HPDE6-E6E7 (cell line): ENCODE results near the gene LRRC27.
"Not testable (repeated sequence)": the region's sequence is repeated elsewhere in the genome, so short reads cannot be mapped to it uniquely, and the experiment has no call there.

Experiments
- DNase-seq: peaks from one replicate; pipeline ENCODE4 v3.0.0; 2011; ENCODE audit warnings: missing footprints; ENCODE audit errors: extremely low spot score

The LRRC27 gene

DNA sequence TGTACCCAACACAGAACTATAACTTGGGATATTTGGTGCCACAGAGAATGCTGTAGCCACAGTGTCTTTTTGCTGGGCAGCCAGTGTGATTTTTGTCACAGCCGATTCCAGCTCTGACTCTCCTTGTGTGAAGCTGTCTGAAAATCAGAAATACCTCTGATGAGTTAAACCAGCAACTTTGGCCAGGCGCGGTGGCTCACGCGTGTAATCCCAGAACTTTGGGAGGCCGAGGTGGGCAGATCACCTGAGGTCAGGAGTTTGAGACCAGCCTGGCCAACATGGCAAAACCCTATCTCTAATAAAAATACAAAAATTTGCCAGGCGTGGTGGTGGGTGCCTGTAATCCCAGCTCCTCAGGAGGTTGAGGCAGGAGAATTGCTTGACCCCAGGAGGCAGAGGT is 5.9 kb downstream of the LRRC27 start:
- DNase-seq: not testable (repeated sequence)

DNA sequence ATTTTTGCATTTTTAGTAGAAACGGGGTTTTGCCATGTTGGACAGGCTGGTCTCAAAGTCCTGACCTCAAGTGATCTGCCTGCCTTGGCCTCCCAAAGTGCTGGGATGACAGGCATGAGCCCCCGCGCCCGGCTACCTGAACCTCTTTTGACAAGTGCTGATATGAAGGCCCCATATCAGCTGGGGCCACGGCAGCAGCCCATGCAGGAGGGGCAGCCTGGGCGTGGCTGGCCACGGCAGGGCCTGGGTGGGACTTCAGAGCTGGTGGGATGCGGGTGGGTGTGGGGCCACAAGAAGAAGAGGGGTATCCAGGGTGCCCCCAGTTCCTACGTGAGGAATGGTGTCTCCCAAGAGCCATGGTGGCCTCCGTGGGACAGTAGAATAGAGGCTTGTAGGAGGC is 6.9 kb downstream of the LRRC27 start:
- DNase-seq: no peak

DNA sequence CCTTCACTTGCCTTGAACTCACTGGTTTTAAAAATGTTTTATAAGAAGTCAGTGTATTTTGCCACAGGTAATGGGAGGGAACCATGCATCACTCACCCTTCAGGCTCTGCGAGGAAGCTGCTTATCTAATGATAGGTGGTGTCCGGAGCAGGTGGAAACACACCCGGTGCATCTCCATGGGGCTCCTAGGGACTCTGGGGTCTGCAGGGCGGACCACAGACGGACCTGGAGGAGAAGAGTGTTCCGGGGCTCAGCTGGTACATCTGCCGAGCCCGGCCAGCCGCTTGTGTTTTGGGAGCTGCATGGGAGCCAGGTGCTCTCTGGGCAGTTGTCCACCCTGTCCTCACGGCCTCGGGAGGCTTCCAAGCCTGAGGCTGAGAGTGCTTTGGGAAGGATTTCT is 7.3 kb downstream of the LRRC27 start:
- no peak for DNase-seq

DNA sequence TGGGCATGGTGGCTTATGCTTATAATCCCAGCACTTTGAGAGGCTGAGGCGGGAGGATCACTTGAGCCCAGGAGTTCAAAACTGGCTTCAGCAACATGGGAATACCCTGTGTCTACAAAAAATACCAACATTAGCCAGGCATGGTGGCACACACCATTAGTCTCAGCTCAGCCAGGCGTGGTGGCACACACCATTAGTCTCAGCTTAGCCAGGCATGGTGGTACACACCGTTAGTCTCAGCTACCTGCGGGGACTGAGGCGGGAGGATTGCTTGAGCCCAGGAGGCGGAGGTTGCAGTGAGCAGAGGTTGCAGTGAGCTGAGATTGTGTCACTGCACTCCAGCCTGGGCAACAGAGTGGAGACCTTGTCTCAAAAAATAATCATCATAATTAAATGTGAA is 9.0 kb downstream of the LRRC27 start:
- DNase-seq: no peak

DNA sequence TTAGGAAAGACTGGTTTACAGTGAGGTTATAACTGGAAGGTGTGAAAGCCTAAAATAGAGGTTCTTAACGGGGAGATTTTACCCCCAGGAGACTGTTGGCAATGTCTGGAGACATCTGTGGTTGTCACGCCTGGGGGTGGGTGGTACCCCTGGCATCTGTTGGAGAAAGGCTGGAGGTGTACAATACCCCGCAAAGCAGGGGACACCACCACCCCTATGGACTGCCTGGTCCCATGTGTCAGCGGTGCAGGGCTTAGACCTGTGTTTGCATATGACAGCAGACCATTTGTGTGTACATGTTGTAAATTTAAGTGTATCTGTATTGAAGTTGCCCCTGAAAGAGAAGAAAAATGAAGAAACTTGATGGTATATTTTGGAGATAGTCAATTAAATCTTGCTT is 9.8 kb downstream of the LRRC27 start:
- no peak for DNase-seq

DNA sequence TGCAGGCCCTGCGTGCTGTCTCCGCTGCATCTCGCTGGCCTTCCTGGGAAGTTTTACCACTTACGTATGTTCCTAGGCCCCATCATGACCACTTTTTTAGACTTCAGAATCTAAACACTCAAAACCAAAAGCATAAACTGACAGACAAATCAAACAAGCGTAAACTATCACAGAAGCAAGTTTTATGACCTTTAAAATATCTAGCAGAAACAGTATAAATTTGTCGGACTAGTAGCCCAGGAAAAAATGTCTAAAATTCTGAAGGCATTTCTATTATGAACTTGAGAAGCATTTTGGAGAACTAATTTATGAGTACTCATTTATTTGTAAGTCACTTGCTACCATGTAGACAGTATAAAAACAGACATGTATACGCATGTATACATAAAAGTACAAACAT is 10.6 kb downstream of the LRRC27 start:
- no peak for DNase-seq

DNA sequence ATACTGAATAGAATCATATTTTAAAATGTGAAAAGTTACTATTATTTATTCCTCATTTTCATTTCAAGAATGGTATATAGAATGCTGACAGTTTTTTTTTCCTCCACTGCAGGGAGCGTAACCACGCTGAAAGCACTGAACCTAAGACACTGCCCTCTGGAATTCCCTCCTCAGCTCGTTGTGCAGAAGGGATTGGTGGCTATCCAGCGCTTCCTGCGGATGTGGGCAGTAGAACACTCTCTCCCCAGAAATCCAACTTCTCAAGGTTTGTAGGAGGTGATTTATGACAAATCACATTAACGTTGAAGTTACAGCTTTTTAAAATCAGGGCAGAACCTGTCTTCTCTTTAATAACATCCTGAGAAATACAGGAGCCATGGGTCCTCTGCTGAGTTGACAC is 12.4 kb downstream of the LRRC27 start:
- no peak for DNase-seq

DNA sequence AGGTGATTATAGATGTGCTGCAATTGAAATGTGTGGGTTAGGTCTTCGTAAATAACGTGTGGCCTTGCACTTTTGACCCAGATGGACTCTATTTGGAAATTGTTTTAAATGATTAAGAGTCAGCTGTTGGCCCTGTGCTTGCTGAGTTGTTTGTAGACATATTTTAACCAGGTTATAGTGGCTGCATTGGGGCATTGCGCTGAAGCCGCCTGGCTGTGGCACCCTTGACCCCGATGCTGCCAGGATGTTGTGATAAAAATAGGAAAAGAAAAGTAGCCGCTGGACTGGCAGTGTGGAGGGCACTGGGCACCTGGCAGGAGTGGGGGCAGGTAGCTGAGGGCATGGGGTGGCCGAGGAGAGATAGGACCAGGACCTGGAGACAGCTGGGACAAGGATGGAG is 13.4 kb downstream of the LRRC27 start:
- no peak for DNase-seq

DNA sequence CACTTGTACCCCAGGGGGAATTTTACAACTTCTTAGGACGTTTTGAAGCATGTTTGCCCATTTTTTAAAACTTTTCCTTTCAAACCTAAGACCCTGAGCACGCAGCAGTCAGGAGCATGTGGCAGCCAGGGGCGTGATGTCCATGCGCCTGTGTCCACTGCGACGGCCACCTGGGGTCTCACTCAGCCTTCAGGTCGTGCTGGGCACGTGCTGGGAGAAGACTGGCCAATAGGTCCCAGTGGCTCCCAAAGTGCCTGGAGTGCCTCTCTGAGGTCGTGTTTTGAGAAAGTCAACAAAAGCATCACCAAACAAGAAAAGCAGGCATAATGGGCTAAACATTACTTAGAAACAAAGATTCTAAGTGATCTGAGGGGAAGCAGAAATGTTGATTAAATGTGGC is 14.8 kb downstream of the LRRC27 start:
- DNase-seq: no peak

DNA sequence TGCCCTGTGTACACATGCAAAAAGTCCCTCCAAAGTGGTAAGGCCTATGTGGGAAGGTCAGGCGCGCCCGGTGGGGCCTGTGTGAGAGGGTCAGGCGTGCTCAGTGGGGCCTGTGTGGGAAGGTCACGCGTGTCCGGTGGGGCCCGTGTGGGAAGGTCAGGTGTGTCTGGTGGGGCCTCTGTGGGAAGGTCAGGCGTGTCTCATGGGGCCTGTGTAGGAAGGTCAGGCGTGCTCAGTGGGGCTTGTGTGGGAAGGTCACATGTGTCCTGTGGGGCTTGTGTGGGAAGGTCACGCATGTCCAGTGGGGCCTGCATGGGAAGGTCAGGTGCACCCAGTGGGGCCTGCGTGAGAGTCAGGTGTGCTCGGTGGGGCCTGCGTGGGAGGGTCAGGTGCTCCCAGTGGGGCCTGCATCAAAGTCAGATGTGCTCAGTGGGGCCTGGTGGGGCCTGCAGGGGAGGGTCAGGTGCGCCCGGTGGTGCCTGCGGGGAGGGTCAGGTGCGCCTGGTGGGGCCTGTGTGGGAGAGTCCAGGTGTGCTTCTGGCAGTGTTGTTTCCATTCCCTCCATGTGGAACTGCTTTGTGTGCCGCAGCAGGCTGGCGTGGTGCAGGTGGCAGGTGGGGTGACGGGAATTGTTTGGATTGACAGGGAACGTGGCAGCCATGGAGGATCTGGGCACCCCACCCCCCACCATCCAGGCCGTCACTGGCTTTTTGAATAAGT is 15.4 kb downstream of the LRRC27 start:
- DNase-seq: no peak

DNA sequence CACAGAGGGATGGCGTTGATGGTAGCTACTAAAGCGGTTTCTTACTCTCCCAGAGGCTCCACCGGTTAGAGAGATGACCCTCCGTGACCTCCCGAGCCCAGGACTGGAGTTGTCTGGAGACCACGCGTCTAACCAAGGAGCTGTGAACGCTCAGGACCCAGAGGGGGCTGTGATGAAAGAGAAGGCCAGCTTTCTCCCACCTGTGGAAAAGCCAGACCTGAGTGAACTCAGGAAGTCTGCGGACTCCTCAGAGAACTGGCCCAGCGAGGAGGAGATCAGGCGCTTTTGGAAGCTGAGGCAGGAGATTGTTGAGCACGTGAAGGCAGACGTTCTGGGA is 15.9 kb downstream of the LRRC27 start:
- no peak for DNase-seq

DNA sequence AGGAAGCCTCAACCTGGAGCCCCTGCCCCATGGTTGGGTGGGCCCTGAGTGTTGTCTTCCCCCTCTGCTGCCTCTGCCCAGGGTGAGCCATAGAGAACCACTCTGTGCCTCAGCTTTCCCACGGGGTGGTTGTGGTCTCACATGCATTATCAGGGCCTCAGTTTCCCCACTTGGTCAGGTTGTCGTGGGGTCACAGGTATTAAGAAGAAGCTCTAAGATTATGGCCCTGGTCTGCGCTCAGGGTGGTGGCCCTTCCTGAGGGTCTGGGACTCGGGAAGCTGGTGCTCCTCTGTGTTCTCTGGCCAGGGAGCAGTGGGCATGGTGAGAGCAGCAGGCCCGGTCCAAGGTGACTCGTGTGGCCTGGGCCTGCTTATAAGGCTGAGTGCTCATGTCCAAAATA is 17.8 kb downstream of the LRRC27 start:
- DNase-seq: no peak

DNA sequence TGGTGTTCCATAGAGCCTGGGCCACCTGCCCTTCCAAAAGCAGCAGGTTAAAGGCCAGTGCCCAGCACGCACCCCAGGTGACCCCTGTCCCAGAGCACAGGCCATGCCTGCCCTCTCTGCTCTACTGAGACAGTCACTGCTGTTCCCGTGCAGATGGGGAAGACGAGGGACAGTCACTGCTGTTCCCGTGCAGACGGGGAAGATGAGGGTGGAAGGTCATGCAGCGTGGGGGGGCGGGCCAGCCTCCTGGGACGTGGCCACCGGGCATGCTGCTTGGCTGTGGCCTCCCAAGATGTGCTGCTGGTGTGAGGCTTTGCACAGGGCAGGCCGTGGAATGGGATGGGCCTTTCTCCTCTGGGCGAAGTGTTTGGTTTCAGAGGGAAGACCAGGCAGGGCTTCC is 18.4 kb downstream of the LRRC27 start:
- no peak for DNase-seq

DNA sequence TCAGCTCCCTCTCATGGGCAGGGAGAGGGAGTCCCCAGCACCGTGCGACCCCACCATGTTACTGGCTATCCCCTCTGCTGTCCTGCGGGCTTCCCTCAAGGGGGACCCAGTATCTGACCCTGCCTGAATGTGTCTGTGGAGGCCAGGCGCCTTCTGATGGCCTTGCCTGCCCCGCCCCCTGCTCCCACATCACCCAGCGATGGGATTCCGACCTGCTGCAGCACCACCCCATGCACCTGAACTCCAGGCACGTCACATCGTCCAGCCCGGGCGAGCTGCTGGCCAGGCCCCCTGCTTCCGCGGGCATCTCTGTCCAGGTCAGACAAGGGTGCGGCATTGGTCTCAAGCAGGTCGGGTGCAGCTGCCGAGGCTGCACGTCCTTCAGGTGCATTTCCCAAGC is 19.0 kb downstream of the LRRC27 start:
- DNase-seq: no peak

DNA sequence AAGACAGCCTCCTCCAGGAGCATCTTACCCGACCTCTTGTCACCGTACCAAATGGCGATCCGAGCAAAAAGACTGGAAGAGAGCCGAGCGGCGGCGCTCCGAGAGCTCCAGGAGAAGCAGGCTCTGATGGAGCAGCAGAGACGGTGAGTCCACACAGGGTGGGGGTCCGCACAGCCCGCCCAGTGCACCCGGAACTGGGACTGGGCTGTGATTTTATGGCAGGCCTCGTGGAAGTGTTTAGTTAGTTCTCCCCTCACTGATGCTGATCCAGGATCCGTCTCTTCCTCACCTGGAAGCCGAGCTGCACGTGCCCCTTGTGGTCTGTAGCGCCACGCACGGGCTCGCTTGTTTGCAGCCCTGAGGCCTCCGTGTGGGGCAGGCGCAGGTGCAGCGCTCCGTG is 19.6 kb downstream of the LRRC27 start:
- DNase-seq: no peak

DNA sequence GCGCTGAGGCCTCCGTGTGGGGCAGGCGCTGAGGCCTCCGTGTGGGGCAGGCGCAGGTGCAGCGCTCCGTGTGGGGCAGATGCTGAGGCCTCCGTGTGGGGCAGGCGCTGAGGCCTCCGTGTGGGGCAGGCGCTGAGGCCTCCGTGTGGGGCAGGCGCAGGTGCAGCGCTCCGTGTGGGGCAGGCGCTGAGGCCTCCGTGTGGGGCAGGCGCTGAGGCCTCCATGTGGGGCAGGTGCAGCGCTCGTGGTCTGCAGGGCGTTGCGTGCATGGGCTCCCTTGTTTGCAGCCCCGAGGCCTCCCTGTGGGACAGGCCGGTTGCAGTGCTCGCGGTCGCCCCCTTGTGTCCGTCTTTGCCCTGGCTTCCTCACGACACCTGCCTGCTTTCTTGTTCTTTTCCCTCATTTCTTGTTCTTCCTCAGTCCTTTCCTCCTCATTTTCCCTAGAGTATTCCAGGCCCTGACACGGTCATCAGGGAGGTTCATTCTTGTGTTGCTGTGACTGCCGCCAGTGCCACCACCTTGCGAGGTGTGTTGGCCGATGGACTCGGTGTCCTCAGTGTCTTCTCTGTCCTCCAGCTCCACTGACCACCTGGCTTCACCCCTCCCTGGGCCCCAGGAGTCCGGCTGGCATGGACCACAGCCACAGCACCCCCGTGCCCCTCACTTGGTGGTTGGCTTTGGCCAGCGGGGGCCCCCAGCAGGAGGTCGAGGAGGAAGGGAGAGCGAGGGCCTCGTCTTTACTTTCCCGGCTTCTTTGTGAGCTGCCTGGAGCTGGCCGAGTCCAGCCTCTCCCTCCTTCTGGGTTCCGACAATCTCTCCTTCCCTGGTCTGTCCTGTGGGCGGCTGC is 20.7 kb downstream of the LRRC27 start:
- DNase-seq: peak; percentile 58

DNA sequence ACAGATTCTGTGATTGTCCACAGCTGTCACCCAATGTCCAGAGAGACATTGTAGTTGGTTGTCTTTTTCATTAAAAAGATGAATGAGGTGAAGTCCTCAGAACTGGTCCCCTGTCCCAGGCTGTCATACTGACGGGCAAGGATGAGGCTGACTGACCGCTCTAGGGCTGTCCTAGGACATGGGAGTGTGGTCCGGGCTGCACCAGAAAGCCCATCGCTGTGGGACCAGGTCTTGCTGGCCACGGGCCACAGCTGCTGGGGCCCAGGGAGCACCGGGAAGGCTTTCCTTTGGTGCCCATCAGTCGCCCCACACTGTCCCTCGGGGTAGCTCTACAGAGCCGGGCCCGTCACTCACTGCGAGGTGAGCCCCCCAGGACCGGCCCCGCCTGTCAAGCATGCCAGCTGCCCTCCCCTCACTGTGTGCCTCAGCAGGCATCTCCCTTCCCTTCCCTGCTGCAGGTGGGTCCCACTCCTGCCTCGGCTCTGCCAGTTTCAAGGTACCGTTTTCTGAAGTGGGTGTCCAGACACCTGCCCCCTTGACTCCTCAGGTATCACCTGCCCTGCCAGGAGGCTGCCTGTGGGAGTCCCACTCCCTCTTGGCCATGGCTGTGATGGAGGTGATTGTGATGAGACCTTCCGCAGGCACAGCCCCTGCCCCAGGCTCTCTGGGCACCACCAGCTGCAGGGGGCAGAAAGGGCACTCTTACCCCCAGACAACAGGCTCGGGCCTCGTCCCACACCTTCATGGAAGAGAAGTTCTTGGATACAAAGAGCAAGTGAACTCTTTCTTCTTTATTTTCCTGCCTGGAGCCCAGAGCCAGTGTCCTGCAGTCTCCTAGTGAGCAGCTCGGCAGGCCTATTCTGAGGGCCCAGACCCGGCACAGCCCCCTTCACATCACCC is 21.7 kb downstream of the LRRC27 start:
- no peak for DNase-seq

DNA sequence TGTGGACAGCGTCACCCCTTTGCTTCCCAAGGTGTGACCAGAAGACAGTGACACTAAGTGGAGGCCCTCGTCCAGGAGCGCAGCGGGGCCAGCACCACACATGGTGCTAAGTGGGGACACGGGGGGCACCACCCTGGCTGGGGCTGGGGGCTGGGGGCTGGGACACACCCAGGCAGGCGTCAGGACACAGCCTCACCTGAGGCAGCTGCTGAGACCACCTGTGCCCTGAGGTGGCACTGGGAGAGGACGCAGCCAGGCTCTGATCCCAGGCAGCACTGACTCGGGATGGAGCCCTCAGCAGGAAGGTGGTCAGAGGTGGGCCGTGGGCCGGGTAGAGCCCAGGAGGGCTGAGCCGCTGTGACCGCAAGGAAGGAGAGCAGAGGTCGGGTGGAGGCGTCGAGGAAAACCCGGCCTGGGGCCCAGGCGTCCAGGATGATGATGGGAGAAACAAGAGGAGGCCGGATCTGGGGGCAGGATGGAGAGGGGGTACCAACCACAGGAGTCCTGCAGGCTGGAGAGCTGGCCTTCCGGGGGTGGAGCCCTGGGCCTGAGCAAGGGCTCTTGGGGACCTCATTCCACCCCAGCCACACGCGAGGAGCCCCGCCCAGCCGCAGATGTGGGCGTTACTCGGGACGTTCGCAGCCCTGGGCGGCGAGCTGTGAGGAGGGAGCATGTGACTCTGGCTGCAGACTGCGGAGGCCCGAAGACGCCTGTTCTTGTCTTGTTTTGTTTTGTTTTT is 22.5 kb downstream of the LRRC27 start:
- no peak for DNase-seq

DNA sequence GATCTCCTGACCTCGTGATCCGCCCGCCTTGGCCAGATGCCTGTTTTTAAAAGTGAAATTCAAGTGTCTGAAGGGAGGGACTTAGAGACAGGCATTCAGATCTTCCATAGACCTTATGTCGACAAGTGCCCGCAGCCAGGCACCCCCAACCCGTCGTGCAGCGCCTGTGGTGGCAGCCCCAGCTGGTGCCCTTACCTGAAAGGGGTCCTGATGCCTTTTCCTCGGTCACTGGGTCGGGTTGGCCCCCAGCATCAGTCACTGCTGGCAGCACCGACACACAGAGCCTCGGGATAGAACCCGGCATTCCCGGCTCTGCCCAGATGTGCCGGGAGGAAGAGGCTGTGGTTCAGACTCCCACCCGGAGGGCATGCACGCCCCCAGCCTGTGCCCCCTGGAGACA is 23.3 kb downstream of the LRRC27 start:
- no peak for DNase-seq

DNA sequence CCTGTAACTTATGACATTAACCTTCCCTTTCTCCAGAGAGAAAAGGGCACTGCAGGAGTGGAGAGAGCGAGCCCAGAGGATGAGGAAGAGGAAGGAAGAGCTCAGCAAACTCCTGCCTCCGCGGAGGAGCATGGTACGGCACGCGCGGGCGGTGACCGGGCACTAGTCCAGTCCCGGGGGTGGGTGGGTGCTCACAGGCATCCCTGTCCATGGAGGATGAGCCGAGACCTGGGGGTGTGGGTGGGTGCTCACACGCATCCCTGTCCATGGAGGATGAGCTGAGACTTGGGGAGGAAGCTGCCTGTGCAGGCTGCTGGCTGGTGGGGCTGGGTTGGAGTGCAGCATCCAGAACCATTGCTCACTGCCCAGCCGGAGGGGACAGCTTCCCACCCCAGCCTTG is 23.8 kb downstream of the LRRC27 start:
- DNase-seq: no peak

DNA sequence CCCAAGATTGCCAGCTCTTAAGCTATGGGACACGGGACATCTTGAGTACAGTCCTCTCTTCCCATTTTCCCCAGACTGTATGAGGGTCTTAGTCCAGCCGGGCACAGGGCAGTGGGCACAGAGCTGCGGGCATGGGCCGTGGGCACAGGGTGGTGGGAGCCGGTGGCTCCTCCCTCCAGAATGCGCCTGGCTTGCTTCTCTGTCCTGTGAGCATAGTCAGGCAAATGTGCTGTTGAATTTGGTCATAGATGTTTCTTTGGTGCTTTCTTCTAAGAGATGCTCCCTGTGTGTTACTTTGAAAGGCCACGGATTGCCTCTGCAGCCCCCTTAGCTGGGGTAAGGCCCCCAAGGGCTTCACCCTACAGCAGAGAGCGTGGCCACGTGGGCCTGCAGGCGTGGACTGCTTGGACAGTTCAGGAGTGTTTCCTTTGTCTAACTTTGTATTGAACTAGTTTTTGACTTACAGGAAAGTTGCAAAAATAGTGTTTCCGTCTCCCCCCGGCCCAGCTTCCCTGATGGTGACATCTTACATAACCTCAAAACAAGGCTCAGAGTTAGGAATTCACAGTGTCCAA is 24.7 kb downstream of the LRRC27 start:
- no peak for DNase-seq
